D721Med (cell line): ENCODE measurements around the gene NLGN1.

ENCODE experiments used
- DNase-seq: peaks from one replicate; pipeline ENCODE4 v3.0.0; 2011; ENCODE audit warnings: low spot score; ENCODE audit not compliant: insufficient read length
- FAIRE-seq: peaks from 2 replicates; lab custom pipeline; 2011; peaks lifted over from hg19 to GRCh38; lab: Jason Lieb, UNC
- CTCF ChIP-seq: IDR thresholded peaks from 2 replicates; pipeline ENCODE4 v1.5.1; 2012; ENCODE audit warnings: mild to moderate bottlenecking, control low read depth; ENCODE audit not compliant: insufficient read depth; ENCODE audit errors: missing control alignments

The NLGN1 gene

GRCh38 chr3:174253940-174254339, 856.4 kb downstream of the NLGN1 start:
- TF ChIP-seq CTCF: no peak
- no peak for FAIRE-seq
- no peak for DNase-seq

GRCh38 chr3:174255454-174255853, 857.9 kb downstream of the NLGN1 start:
- TF ChIP-seq CTCF: no peak
- no peak for FAIRE-seq

GRCh38 chr3:174266476-174266875, 868.9 kb downstream of the NLGN1 start:
- FAIRE-seq (no peak), DNase-seq (no peak)
- no peak for TF ChIP-seq CTCF

More at GRCh38 chr3:174255454-174255853, 857.9 kb downstream of the NLGN1 start:
- DNase-seq: no peak

- no peak for TF ChIP-seq CTCF
- no peak for DNase-seq
- FAIRE-seq: no peak
These were observed 870.5 kb downstream of the NLGN1 start for GRCh38 chr3:174268061-174268460.

GRCh38 chr3:174268586-174268985, 871.0 kb downstream of the NLGN1 start:
- FAIRE-seq (no peak), DNase-seq (no peak)
- no peak for TF ChIP-seq CTCF

GRCh38 chr3:174270841-174271240, 873.3 kb downstream of the NLGN1 start:
- no peak for TF ChIP-seq CTCF
- FAIRE-seq (no peak), DNase-seq (no peak)

GRCh38 chr3:174275336-174275735, 877.8 kb downstream of the NLGN1 start:
- DNase-seq: no peak
- TF ChIP-seq CTCF: no peak
- FAIRE-seq: no peak
